ENCODE data around the gene ZDHHC4. TPM values are rescaled to one million over a fixed set of nuclear protein-coding genes. Genes with fewer than 3 reads are reported as not detected.

The ZDHHC4 gene
- total and polyA plus RNA-seq, 9 of the 15 experiments (the other 6 are each of a cell fraction or from before 2014, with no cell fraction given): 33.4 to 106 (median 58.3) TPM

GRCh38 chr7:6636741-6637543, 59.7 kb downstream of the ZDHHC4 start, which contains the start of gene ZNF316 (continued):
- TF ChIP-seq, protein P1, sequence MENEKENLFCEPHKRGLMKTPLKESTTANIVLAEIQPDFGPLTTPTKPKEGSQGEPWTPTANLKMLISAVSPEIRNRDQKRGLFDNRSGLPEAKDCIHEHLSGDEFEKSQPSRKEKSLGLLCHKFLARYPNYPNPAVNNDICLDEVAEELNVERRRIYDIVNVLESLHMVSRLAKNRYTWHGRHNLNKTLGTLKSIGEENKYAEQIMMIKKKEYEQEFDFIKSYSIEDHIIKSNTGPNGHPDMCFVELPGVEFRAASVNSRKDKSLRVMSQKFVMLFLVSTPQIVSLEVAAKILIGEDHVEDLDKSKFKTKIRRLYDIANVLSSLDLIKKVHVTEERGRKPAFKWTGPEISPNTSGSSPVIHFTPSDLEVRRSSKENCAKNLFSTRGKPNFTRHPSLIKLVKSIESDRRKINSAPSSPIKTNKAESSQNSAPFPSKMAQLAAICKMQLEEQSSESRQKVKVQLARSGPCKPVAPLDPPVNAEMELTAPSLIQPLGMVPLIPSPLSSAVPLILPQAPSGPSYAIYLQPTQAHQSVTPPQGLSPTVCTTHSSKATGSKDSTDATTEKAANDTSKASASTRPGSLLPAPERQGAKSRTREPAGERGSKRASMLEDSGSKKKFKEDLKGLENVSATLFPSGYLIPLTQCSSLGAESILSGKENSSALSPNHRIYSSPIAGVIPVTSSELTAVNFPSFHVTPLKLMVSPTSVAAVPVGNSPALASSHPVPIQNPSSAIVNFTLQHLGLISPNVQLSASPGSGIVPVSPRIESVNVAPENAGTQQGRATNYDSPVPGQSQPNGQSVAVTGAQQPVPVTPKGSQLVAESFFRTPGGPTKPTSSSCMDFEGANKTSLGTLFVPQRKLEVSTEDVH (IDR thresholded peaks at IDR 0.05; ENCODE audit: low read depth, partially characterized antibody): no peak
- TF ChIP-seq, protein P2, sequence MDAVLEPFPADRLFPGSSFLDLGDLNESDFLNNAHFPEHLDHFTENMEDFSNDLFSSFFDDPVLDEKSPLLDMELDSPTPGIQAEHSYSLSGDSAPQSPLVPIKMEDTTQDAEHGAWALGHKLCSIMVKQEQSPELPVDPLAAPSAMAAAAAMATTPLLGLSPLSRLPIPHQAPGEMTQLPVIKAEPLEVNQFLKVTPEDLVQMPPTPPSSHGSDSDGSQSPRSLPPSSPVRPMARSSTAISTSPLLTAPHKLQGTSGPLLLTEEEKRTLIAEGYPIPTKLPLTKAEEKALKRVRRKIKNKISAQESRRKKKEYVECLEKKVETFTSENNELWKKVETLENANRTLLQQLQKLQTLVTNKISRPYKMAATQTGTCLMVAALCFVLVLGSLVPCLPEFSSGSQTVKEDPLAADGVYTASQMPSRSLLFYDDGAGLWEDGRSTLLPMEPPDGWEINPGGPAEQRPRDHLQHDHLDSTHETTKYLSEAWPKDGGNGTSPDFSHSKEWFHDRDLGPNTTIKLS (IDR thresholded peaks at IDR 0.05; ENCODE audit: borderline replicate concordance, low read depth): no peak
- TF ChIP-seq, protein P3, sequence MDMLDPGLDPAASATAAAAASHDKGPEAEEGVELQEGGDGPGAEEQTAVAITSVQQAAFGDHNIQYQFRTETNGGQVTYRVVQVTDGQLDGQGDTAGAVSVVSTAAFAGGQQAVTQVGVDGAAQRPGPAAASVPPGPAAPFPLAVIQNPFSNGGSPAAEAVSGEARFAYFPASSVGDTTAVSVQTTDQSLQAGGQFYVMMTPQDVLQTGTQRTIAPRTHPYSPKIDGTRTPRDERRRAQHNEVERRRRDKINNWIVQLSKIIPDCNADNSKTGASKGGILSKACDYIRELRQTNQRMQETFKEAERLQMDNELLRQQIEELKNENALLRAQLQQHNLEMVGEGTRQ (CRISPR knock-in tag; IDR thresholded peaks at IDR 0.05): peak; percentile 82
- TF ChIP-seq, protein P4, sequence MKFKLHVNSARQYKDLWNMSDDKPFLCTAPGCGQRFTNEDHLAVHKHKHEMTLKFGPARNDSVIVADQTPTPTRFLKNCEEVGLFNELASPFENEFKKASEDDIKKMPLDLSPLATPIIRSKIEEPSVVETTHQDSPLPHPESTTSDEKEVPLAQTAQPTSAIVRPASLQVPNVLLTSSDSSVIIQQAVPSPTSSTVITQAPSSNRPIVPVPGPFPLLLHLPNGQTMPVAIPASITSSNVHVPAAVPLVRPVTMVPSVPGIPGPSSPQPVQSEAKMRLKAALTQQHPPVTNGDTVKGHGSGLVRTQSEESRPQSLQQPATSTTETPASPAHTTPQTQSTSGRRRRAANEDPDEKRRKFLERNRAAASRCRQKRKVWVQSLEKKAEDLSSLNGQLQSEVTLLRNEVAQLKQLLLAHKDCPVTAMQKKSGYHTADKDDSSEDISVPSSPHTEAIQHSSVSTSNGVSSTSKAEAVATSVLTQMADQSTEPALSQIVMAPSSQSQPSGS (CRISPR knock-in tag; IDR thresholded peaks at IDR 0.05): no peak
- TF ChIP-seq FOXJ3 (CRISPR knock-in tag; IDR thresholded peaks at IDR 0.05) (no peak), ZBTB17 (CRISPR knock-in tag; IDR thresholded peaks at IDR 0.05) (0 out of 2 replicates have a peak, but pooled peaks have one; percentile 13), FOXM1 (IDR thresholded peaks at IDR 0.05; ENCODE audit: low read depth) (no peak), FOXM1 (CRISPR knock-in tag; IDR thresholded peaks at IDR 0.05; ENCODE audit: low read depth) (0 out of 2 replicates have a peak, but pooled peaks have one; percentile 44), ZNF444 (CRISPR knock-in tag; IDR thresholded peaks at IDR 0.05) (no peak), SMAD3 (CRISPR knock-in tag; conservative IDR thresholded peaks at IDR 0.05) (no peak), ZNF561 (CRISPR knock-in tag; conservative IDR thresholded peaks at IDR 0.05) (no peak)
